Measurements from ENCODE around the gene AK2.

The AK2 gene

GRCh38 chr1:32990887-32991286 is 45.8 kb downstream of the AK2 start:
- H3K36me3 Mint-ChIP-seq (ENCODE audit: low read depth), result no peaks in the 10 kb centered on the region
- no peaks in the 10 kb centered on the region for H3K9me3 Mint-ChIP-seq
- TF ChIP-seq CTCF (IDR thresholded peaks at IDR 0.05; ENCODE audit: unreplicated experiment in 3 of 3), result no peak
- H3K27ac Mint-ChIP-seq, result no peak overlapping the region
- H3K4me3 Mint-ChIP-seq, result no peak overlapping the region
- peaks cover 29% of the 10 kb centered on the region for H3K4me1 Mint-ChIP-seq
- peaks cover 1% of the 10 kb centered on the region for H3K27me3 Mint-ChIP-seq (ENCODE audit: low read depth)

GRCh38 chr1:32989160-32990050 is 47.3 kb downstream of the AK2 start:
- Mint-ChIP-seq H3K4me3 (no peak overlapping the region), H3K27ac (peak overlapping the region in 2 of 3 experiments; percentile 5 to 53), H3K4me1 (peaks cover 25% of the 10 kb centered on the region), H3K9me3 (no peaks in the 10 kb centered on the region), H3K27me3 (ENCODE audit: low read depth) (peaks cover 7% of the 10 kb centered on the region), H3K36me3 (ENCODE audit: low read depth) (no peaks in the 10 kb centered on the region)
- TF ChIP-seq CTCF (IDR thresholded peaks at IDR 0.05; ENCODE audit: unreplicated experiment in 3 of 3), result no peak

DNA sequence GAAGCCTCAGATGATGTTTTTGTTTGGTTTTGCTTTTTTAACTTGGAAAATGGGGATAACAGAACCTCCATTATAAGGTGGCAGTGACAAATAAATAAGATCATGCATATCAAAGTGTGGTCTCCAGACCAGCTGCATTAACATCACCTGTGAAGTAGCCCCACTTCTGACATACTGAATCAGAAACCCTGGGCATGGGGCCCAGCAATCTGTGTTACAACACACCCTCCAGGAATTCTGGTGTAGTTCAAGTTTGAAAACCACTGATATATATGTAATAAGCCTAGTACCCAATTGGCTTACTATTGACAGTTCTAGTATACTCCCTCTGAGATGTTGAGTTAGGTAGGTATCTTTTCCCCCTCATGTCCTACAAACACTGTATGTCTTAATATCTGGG is 48.0 kb downstream of the AK2 start:
- Mint-ChIP-seq H3K9me3 (no peaks in the 10 kb centered on the region), H3K4me1 (peaks cover 25% of the 10 kb centered on the region), H3K27me3 (ENCODE audit: low read depth) (peaks cover 12% of the 10 kb centered on the region), H3K36me3 (ENCODE audit: low read depth) (no peaks in the 10 kb centered on the region), H3K27ac (peak overlapping the region in 1 of 3 experiments; percentile 5), H3K4me3 (no peak overlapping the region)
- no peak for TF ChIP-seq CTCF (IDR thresholded peaks at IDR 0.05; ENCODE audit: unreplicated experiment in 3 of 3)

GRCh38 chr1:32985226-32985625 is 51.5 kb downstream of the AK2 start:
- H3K27ac Mint-ChIP-seq, result no peak overlapping the region
- no peak overlapping the region for H3K4me3 Mint-ChIP-seq
- peaks cover 24% of the 10 kb centered on the region for H3K4me1 Mint-ChIP-seq
- no peaks in the 10 kb centered on the region for H3K36me3 Mint-ChIP-seq (ENCODE audit: low read depth)
- no peak for TF ChIP-seq CTCF (IDR thresholded peaks at IDR 0.05; ENCODE audit: unreplicated experiment in 3 of 3)
- H3K9me3 Mint-ChIP-seq, result no peaks in the 10 kb centered on the region
- peaks cover 21% of the 10 kb centered on the region for H3K27me3 Mint-ChIP-seq (ENCODE audit: low read depth)

- H3K4me3 Mint-ChIP-seq, result no peak overlapping the region
- H3K9me3 Mint-ChIP-seq, result no peaks in the 10 kb centered on the region
- no peak for TF ChIP-seq CTCF (IDR thresholded peaks at IDR 0.05; ENCODE audit: unreplicated experiment in 3 of 3)
- peaks cover 21% of the 10 kb centered on the region for H3K27me3 Mint-ChIP-seq (ENCODE audit: low read depth)
- no peaks in the 10 kb centered on the region for H3K36me3 Mint-ChIP-seq (ENCODE audit: low read depth)
- peak overlapping the region in 1 of 3 experiments; percentile 46 for H3K27ac Mint-ChIP-seq
- peaks cover 21% of the 10 kb centered on the region for H3K4me1 Mint-ChIP-seq
These were observed 52.1 kb downstream of the AK2 start for GRCh38 chr1:32984455-32985171.

Measured in nephron (organoid).